OCI-LY3 (cell line): ENCODE results near the gene NEK9.

Experiments used
- H2AFZ ChIP-seq: fragments of 200-600, 300-600 bp; shearing (Covaris generic); 2 replicates; pipeline ENCODE4 v1.6.0; 2014; ENCODE audit warnings: antibody characterized with exemption, low read depth, low read length
- H3K27ac ChIP-seq: fragments of 200-600, 300-600 bp; sonication (generic); 2 replicates; pipeline ENCODE4 v1.5.1; 2014; ENCODE audit warnings: mild to moderate bottlenecking, low read length, moderate library complexity, mixed read lengths
- H3K27me3 ChIP-seq: fragments of 200-600, 300-600 bp; sonication (generic); 2 replicates; pipeline ENCODE4 v1.6.1; 2014; ENCODE audit warnings: low read depth, low read length, mixed read lengths
- H3K36me3 ChIP-seq: fragments of 200-600, 300-600 bp; sonication (generic); replicated peaks from 2 replicates; pipeline ENCODE3; 2014; ENCODE audit warnings: low read depth, low read length, mixed read lengths
- H3K4me1 ChIP-seq: fragments of 300-600, 200-600 bp; sonication (generic); 2 replicates; pipeline ENCODE4 v1.6.1; 2014; ENCODE audit warnings: low read length, mixed read lengths
- H3K4me2 ChIP-seq: fragments of 200-600, 300-600 bp; sonication (generic); 2 replicates; pipeline ENCODE4 v1.6.1; 2014; ENCODE audit warnings: low read length, mixed read lengths
- H3K4me3 ChIP-seq: fragments of 300-600, 200-600 bp; sonication (generic); 2 replicates; pipeline ENCODE4 v1.5.1; 2014; ENCODE audit warnings: antibody characterized with exemption, mild to moderate bottlenecking, low read length, moderate library complexity
- H3K79me2 ChIP-seq: fragments of 300-600, 200-600 bp; shearing (Covaris generic); 2 replicates; pipeline ENCODE4 v1.6.1; 2014; ENCODE audit warnings: mild to moderate bottlenecking, low read length, mixed read lengths
- H3K9ac ChIP-seq: fragments of 300-600, 200-600 bp; shearing (Covaris generic); 2 replicates; pipeline ENCODE4 v1.6.0; 2014; ENCODE audit warnings: mild to moderate bottlenecking, low read length, moderate library complexity
- H3K9me3 ChIP-seq: fragments of 200-600, 300-600 bp; shearing (Covaris generic); 2 replicates; pipeline ENCODE4 v1.6.1; 2014; ENCODE audit warnings: low read length, mixed read lengths; ENCODE audit not compliant: insufficient read depth
- H4K20me1 ChIP-seq: fragments of 200-600, 300-600 bp; sonication (generic); 2 replicates; pipeline ENCODE4 v1.6.1; 2016; ENCODE audit warnings: low read length, mixed read lengths; ENCODE audit not compliant: insufficient read depth
- CTCF ChIP-seq: fragments of 200-600, 300-600 bp; sonication (generic); IDR thresholded peaks from 2 replicates; pipeline ENCODE4 v1.5.1; 2014; ENCODE audit warnings: antibody characterized with exemption, low read length, low read depth
- EZH2phosphoT487 ChIP-seq: fragments of 200-600 bp; shearing (Covaris generic); IDR thresholded peaks from 2 replicates; pipeline ENCODE4 v1.6.1; 2018; ENCODE audit warnings: antibody characterized with exemption, mixed run types, low read depth

NEK9 gene

GRCh38 chr14:75063013-75063412 lies 63.8 kb downstream of the NEK9 start:
- peaks cover 5% of the 10 kb centered on the region; the same call in 1 of the 2 replicates for H3K9me3 ChIP-seq
- no peaks in the 10 kb centered on the region for H4K20me1 ChIP-seq
- peak overlapping the region; percentile 94 for H3K4me3 ChIP-seq
- no peaks in the 10 kb centered on the region for H3K27me3 ChIP-seq
- H2AFZ ChIP-seq = no peak overlapping the region
- TF ChIP-seq EZH2phosphoT487 (no peak), CTCF (no peak)
- H3K27ac ChIP-seq = no peak overlapping the region
- H3K9ac ChIP-seq = peak overlapping the region; percentile 77
- H3K4me2 ChIP-seq = peak overlapping the region; percentile 92
- H3K79me2 ChIP-seq = peaks cover 19% of the 10 kb centered on the region
- peaks cover 10% of the 10 kb centered on the region for H3K4me1 ChIP-seq
- peaks cover 25% of the 10 kb centered on the region for H3K36me3 ChIP-seq

DNA sequence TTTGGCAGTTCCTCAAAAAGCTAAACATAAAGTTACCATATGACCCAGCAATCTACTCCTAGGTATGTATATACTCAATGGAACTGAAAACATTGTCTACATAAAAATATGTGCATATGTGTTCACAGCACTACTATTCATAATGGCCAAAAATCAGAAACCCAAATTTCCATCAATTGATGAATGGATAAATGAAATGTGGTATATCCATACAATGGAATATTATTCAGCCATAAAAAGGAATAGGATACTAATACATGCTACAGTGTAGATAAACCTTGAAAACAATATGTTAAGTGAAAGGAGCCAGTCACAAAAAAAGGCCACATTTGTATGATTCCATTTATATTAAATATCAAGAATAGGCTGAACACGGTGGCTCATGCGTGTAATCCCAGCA lies 66.4 kb downstream of the NEK9 start:
- H2AFZ ChIP-seq = no peak overlapping the region
- peaks cover 15% of the 10 kb centered on the region for H3K79me2 ChIP-seq

GRCh38 chr14:75059642-75060041 lies 67.2 kb downstream of the NEK9 start:
- Histone ChIP-seq H3K4me2 (no peak overlapping the region), H3K9me3 (peaks cover 5% of the 10 kb centered on the region; the same call in 1 of the 2 replicates), H3K9ac (no peak overlapping the region), H3K4me3 (no peak overlapping the region), H3K27ac (no peak overlapping the region), H2AFZ (no peak overlapping the region), H3K79me2 (peaks cover 15% of the 10 kb centered on the region), H3K36me3 (peaks cover 25% of the 10 kb centered on the region), H3K4me1 (peaks cover 9% of the 10 kb centered on the region), H4K20me1 (no peaks in the 10 kb centered on the region), H3K27me3 (no peaks in the 10 kb centered on the region)
- TF ChIP-seq CTCF (no peak), EZH2phosphoT487 (no peak)

More for the DNA sequence above, 66.4 kb downstream of the NEK9 start:
- H3K4me2 ChIP-seq = no peak overlapping the region
- no peak for TF ChIP-seq EZH2phosphoT487
- TF ChIP-seq CTCF = no peak
- H3K9ac ChIP-seq = no peak overlapping the region
- no peaks in the 10 kb centered on the region for H3K27me3 ChIP-seq
- peaks cover 25% of the 10 kb centered on the region for H3K36me3 ChIP-seq
- H3K4me1 ChIP-seq = peaks cover 9% of the 10 kb centered on the region
- peaks cover 5% of the 10 kb centered on the region; the same call in 1 of the 2 replicates for H3K9me3 ChIP-seq
- no peak overlapping the region for H3K4me3 ChIP-seq
- no peaks in the 10 kb centered on the region for H4K20me1 ChIP-seq
- no peak overlapping the region for H3K27ac ChIP-seq

GRCh38 chr14:75054421-75054820 lies 72.4 kb downstream of the NEK9 start:
- Histone ChIP-seq H2AFZ (no peak overlapping the region), H3K79me2 (peaks cover 17% of the 10 kb centered on the region), H3K27ac (no peak overlapping the region), H3K4me3 (no peak overlapping the region), H3K36me3 (peaks cover 12% of the 10 kb centered on the region), H4K20me1 (no peaks in the 10 kb centered on the region), H3K27me3 (no peaks in the 10 kb centered on the region), H3K4me1 (peaks cover 13% of the 10 kb centered on the region), H3K9ac (no peak overlapping the region), H3K9me3 (no peaks in the 10 kb centered on the region), H3K4me2 (no peak overlapping the region)
- TF ChIP-seq EZH2phosphoT487 (no peak), CTCF (no peak)
